ENCODE results near the gene ELOA.

DNA sequence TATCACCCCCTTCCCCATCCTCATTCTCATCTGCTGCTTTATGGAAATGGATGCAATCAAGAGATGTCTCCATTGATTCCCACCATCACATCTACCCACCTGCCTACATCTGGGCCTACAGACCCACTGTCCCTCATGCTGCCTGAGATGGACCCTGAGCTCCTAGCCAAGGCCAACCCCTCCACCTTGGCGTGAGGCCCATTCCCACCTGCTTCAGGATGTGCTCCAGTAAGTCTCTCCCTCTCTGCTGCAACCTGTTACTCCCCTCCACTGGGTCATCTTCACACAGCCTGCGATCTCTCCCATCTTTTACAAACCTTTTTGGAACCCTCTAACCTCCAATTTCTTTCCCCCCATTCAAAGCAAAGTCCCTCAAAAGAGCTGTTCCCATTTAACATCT is 61.8 kb downstream of the ELOA start:
- TF ChIP-seq, protein P1, sequence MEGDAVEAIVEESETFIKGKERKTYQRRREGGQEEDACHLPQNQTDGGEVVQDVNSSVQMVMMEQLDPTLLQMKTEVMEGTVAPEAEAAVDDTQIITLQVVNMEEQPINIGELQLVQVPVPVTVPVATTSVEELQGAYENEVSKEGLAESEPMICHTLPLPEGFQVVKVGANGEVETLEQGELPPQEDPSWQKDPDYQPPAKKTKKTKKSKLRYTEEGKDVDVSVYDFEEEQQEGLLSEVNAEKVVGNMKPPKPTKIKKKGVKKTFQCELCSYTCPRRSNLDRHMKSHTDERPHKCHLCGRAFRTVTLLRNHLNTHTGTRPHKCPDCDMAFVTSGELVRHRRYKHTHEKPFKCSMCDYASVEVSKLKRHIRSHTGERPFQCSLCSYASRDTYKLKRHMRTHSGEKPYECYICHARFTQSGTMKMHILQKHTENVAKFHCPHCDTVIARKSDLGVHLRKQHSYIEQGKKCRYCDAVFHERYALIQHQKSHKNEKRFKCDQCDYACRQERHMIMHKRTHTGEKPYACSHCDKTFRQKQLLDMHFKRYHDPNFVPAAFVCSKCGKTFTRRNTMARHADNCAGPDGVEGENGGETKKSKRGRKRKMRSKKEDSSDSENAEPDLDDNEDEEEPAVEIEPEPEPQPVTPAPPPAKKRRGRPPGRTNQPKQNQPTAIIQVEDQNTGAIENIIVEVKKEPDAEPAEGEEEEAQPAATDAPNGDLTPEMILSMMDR (IDR thresholded peaks at IDR 0.05; ENCODE audit: insufficient read depth, low read depth, low read length), result no peak
- TF ChIP-seq EZH2 (IDR thresholded peaks at IDR 0.05; ENCODE audit: insufficient read depth, low read length), result no peak

Data from astrocyte (in vitro differentiated cells and primary cell).